Inflammatory macrophage treated with lipopolysaccharide for 1 hour (primary cell): ENCODE data around the gene MAML1.
"Not testable (repeated sequence)": the region's sequence is repeated elsewhere in the genome, so short reads cannot be mapped to it uniquely, and the experiment has no call there.

Source experiments
- DNase-seq, 2 donors: peaks; one replicate each; pipeline ENCODE4 v3.0.0-alpha.2; 2020 to 2022

Gene MAML1, protein sequence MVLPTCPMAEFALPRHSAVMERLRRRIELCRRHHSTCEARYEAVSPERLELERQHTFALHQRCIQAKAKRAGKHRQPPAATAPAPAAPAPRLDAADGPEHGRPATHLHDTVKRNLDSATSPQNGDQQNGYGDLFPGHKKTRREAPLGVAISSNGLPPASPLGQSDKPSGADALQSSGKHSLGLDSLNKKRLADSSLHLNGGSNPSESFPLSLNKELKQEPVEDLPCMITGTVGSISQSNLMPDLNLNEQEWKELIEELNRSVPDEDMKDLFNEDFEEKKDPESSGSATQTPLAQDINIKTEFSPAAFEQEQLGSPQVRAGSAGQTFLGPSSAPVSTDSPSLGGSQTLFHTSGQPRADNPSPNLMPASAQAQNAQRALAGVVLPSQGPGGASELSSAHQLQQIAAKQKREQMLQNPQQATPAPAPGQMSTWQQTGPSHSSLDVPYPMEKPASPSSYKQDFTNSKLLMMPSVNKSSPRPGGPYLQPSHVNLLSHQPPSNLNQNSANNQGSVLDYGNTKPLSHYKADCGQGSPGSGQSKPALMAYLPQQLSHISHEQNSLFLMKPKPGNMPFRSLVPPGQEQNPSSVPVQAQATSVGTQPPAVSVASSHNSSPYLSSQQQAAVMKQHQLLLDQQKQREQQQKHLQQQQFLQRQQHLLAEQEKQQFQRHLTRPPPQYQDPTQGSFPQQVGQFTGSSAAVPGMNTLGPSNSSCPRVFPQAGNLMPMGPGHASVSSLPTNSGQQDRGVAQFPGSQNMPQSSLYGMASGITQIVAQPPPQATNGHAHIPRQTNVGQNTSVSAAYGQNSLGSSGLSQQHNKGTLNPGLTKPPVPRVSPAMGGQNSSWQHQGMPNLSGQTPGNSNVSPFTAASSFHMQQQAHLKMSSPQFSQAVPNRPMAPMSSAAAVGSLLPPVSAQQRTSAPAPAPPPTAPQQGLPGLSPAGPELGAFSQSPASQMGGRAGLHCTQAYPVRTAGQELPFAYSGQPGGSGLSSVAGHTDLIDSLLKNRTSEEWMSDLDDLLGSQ

GRCh38 chr5:179732412-179732917 is at the start of gene MAML1:
Gene MAML1 (plus strand): TSS chr5:179732822. CDS start chr5:179733113, 291 bp downstream.
- DNase-seq = peak; percentile 100

GRCh38 chr5:179689212-179689611 is 43.4 kb upstream of the MAML1 start:
- DNase-seq = not testable (repeated sequence)

- DNase-seq = no peak
Measured at GRCh38 chr5:179694561-179694960, 38.1 kb upstream of the MAML1 start.

GRCh38 chr5:179696603-179697002 is 36.0 kb upstream of the MAML1 start:
- no peak for DNase-seq

- no peak for DNase-seq
Measured at GRCh38 chr5:179697108-179697507, 35.5 kb upstream of the MAML1 start.

GRCh38 chr5:179697543-179697942 is 35.1 kb upstream of the MAML1 start:
- DNase-seq = not testable (repeated sequence)

DNA sequence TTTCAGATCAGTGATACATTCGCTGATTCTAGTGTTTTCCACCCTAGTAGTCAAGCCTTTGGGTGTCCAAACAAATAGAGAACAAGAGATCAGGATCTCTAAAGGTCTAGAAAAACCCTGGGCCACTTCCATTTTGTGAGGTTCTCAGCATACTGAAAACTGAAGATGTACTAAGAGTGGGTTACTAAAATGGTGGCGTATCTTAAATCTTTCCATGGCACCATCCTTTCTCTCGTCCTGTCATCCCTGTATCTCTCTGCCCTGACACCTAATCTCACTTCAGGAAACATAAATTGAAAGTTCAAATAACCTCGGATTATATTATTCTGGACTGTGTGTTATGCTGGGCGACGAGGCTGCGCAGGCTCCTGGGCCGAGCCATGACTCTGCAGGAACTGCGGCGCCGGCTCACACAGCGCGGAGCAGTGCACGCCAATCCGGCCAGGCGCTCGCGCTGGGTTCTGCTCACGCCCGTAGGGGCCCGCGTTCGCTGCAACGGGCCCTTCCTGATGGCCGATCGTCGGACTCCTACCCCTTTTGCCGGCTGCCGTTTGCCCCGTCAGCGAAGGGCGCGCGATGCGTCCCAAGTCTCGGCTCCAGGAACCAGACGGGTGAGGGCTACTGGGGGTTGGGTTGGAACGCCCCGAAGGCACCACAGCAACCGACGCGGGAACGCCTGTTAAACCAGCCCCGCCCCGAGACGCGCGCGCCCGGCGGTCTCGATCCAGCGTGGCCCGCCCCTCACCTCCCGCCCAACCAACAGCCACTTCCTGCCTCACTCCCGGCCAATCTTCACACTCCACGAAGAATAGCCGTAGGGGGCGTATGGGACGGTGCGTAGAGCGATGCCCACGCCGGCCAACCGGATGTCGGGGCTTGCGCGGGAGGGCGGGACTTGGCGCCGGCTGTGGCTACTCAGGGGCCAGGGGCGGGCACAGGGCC is 34.4 kb upstream of the MAML1 start:
- peak; percentile 99 for DNase-seq

DNA sequence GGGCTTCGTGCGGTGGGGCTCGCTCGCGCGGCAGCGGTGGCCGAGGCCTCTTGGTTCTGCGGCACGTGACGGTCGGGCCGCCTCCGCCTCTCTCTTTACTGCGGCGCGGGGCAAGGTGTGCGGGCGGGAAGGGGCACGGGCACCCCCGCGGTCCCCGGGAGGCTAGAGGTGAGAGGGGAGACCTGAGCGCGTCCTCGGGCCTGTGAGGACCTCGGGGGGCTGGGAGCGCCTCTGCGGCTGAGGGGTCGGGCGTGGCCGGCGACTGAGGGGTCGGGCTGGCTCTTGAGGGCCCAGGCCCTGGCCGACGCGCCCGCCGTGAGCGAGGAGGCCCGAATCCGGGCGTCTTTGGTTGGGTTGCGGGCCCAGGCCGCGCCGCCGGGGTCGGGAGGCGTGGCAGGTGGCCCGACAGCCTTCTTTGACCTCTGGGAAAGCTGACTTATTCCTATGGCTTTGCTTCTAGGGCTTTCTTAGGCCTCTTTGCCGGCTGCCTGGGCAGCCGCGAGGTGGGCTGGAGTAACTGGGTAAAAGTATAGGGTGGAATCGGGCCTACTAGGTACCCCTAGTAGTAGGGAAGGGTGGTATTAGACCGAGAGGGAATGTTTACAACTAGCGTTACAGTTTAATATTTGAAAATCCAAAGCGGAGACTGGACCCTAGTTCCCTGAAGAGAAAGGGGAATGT is 33.5 kb upstream of the MAML1 start, which contains the start of gene CANX:
Gene CANX, plus strand, starts transcription at position 33 of the 681 bp plus-strand sequence. CDS start 6,715 bp downstream, outside the sequence.
- no peak for DNase-seq

GRCh38 chr5:179699616-179700237 is 32.9 kb upstream of the MAML1 start:
- DNase-seq = peak; percentile 64 to 81

- peak; percentile 10 to 20 for DNase-seq
Measured at GRCh38 chr5:179700401-179700918, 32.2 kb upstream of the MAML1 start.

DNA sequence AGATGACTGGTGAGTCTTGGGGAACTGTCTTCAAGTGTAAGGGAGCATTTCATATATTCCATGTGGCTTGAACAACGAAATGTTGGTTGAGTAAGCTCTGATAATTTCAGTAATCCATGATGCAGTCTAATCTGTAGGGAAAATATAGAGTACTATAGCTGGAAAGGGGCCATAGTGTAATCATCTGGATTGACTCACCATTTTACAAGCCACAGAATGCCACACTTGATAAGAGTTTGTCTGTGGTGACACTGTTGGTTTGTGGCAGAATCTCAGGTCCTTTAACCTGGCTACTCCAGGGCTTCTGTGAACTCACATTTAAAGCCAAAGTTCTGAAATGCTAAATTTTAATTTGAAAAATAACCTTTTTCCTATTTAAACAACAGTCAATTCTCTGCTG is 16.3 kb upstream of the MAML1 start:
- no peak for DNase-seq

- DNase-seq = no peak
Measured at GRCh38 chr5:179720222-179720621, 12.4 kb upstream of the MAML1 start.

GRCh38 chr5:179724163-179724562 is 8.5 kb upstream of the MAML1 start:
- no peak for DNase-seq

- DNase-seq = peak; percentile 23 to 33
Measured at GRCh38 chr5:179727106-179727505, 5.5 kb upstream of the MAML1 start.

GRCh38 chr5:179729303-179729702 is 3.3 kb upstream of the MAML1 start:
- no peak for DNase-seq

DNA sequence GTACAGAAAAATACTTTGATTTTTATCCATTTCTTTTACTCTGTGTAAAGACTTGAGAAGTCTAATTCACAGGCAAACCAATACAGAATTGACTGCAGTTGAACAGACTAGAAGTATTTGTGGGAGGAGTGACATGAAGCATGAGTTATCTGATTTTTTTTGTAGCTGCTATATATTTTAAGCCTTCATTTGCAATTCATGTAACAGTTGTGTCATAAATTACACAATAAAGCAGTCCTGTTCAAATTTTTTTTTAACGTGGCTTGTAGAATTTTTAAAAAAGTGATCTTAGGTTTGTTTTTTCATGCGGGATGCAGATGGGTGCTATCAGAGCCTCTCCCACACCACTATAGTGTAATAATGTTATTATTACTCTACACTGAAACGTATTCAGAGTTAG is 2.9 kb upstream of the MAML1 start:
- no peak for DNase-seq

DNA sequence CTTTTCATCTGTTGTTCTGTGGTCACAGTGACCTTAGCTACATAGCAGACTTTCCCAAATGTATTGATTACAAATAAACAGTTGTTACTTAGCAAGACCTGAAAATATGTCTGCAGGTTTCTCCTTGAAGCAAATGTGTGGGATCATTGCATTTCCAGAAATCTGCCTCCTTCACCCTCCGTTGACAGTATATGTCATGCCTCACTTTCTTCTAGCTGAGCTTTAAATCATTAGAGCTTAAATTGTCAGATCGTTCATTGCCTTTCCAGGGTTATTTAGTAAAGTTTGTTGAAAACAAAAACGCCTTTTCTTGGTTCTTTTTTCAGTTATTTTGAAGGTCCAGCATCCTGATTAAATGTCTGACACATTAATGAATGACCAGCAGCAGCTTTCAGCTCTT is 2.3 kb upstream of the MAML1 start:
- no peak for DNase-seq

GRCh38 chr5:179730852-179731251 is 1.8 kb upstream of the MAML1 start:
- peak in 1 of 2 donors; percentile 34 for DNase-seq

- DNase-seq = peak; percentile 94 to 98
Measured at GRCh38 chr5:179731791-179732411, 721 bp upstream of the MAML1 start.
